Activated CD4-positive, alpha-beta T cell treated with anti-CD3 and anti-CD28 coated beads for 36 hours (primary cell): Measurements from ENCODE around the gene RPS25. TPM values are rescaled to one million over a fixed set of nuclear protein-coding genes. Genes with fewer than 3 reads are reported as not detected.
"Not testable (repeated sequence)": the region's sequence is repeated elsewhere in the genome, so short reads cannot be mapped to it uniquely, and the experiment has no call there.

ENCODE experiments used
- ATAC-seq: fragments of 200-7000 bp; cut with Tn5 transposase; one replicate; pipeline ENCODE4 v1.10.0; 2021; ENCODE audit warnings: mild to moderate bottlenecking, moderate library complexity
- CTCF ChIA-PET: fragments of 350-600 bp; sonication (Branson Sonifier 250); formaldehyde crosslinking; loops from one replicate; lab custom pipeline; 2021; ENCODE audit warnings: antibody characterized with exemption; lab: Charles Lee
- POLR2A ChIA-PET: fragments of 350-600 bp; sonication (Branson Sonifier 250); formaldehyde crosslinking; loops from one replicate; lab custom pipeline; 2021; ENCODE audit warnings: antibody characterized with exemption, inconsistent platforms; lab: Charles Lee
- DNase-seq: peaks from one replicate; pipeline ENCODE4 v3.0.0-alpha.2; 2020
- H3K27ac Mint-ChIP-seq: one replicate; pipeline ENCODE4 v1.8.0; 2021; ENCODE audit warnings: mixed read lengths
- H3K27me3 Mint-ChIP-seq: one replicate; pipeline ENCODE4 v1.8.0; 2021; ENCODE audit warnings: mixed read lengths
- H3K36me3 Mint-ChIP-seq: one replicate; pipeline ENCODE4 v1.8.0; 2021; ENCODE audit warnings: low read depth, mixed read lengths
- H3K4me1 Mint-ChIP-seq: one replicate; pipeline ENCODE4 v1.8.0; 2021; ENCODE audit warnings: mixed read lengths
- H3K4me3 Mint-ChIP-seq: one replicate; pipeline ENCODE4 v1.8.0; 2021; ENCODE audit warnings: mild to moderate bottlenecking, moderate library complexity, mixed read lengths
- H3K9me3 Mint-ChIP-seq: one replicate; pipeline ENCODE4 v1.8.0; 2021; ENCODE audit warnings: low read depth, mixed read lengths
- intact Hi-C, 2 experiments: fragments of 100-400 bp; cut with DNase I in 1 of 2; cut with micrococcal nuclease in 1 of 2; formaldehyde crosslinking; loops; one replicate each; pipeline versions ENCODE4 v1.14.2 to v1.15.1; 2022 to 2024; cut with DNase I, micrococcal nuclease
- microRNA-seq: library from miRNA; unstranded; fragments of <30 nt; microRNA quantifications from one replicate; pipeline ENCODE4 v1.2.0, GENCODE V29; 2021; ENCODE audit warnings: borderline replicate concordance
- total RNA-seq, 2 experiments: library from RNA; stranded (reverse); gene quantifications; one replicate each; pipeline ENCODE4 v1.2.3, GENCODE V29; 2021

Gene RPS25
- total RNA-seq, 2 experiments from 2014 or later, result 1,590 to 1,820 TPM

DNA sequence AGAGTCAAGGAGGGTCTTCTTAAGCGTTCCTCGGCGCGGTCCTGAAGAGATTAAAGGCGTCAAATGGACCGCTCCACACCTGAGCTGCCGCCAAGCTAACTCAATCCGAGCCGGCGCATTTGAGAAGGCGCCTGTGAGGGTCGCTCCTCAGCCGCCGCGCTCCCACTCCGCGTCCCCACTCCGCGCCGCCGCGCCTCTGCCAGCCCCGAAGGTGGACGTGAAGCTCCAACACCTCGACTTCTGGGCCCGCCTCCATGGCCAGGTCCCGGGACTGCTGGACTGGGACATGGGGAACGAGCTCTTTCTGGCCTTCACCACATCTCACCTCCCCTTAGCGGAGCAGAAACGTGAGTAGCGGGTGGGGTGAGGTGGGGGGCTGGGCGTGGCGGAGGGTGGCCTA, 46.5 kb downstream of the RPS25 start, which contains the start of gene FOXR1:
Gene FOXR1, plus strand, starts transcription at position 116 of the 400 bp plus-strand sequence. Its CDS starts 171 bp downstream, at position 287.
- Mint-ChIP-seq H3K4me1 (no peaks in the 10 kb centered on the region), H3K9me3 (no peaks in the 10 kb centered on the region), H3K36me3 (no peaks in the 10 kb centered on the region), H3K27me3 (peaks cover 19% of the 10 kb centered on the region), H3K27ac (no peak within 1 kb of the TSS), H3K4me3 (no peak within 1 kb of the TSS)
- ChIA-PET CTCF (interaction anchor here (0.6 kb wide), 1 partner anchor 32 kb away, joined by 3 read pairs; no protein-coding TSS in a partner anchor), POLR2A (no interaction called here)
- ATAC-seq, result no peak
- intact Hi-C loops, result no loop called here
- DNase-seq, result no peak

DNA sequence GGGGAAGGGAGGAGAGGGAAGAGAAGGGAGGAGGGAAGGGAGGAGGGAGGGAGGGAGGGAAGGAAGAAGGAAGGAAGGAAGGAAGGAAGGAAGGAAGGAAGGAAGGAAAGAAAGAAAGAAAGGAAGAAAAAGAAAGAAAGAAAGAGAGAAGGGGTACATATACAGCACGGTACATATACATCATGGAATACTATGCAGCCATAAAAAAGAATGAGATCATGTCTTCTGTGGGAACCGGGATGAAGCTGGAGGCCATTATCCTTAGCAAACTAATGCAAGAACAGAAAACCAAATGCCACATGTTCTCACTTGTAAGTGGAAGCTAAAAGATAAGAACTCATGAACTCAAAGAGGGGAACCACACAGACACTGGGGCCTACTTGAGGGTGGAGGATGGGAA, 48.6 kb downstream of the RPS25 start:
- H3K36me3 Mint-ChIP-seq, intact Hi-C loops, H3K9me3 Mint-ChIP-seq, CTCF ChIA-PET, H3K4me1 Mint-ChIP-seq, DNase-seq, ATAC-seq, POLR2A ChIA-PET, H3K27ac Mint-ChIP-seq, H3K4me3 Mint-ChIP-seq: not testable (repeated sequence)
- peaks cover 12% of the 10 kb centered on the region for H3K27me3 Mint-ChIP-seq

Small RNA genes lying within 50 kb of the gene (microRNA-seq; reads per million reads assigned to microRNA genes)
- not detected for gene MIR3656

Other genes with a start within 250 kb of the RPS25 start
- 100 to 1,000 TPM; 175 to 178 TPM for gene DDX6, start 227.2 kb downstream of the RPS25 start, total RNA-seq
- gene CXCR5, start 134.5 kb downstream of the RPS25 start, total RNA-seq, result 10 to 100 TPM; 18.9 to 21.3 TPM
- gene BCL9L, start 92.4 kb downstream of the RPS25 start, total RNA-seq, result 10 to 100 TPM; 34.5 to 58.5 TPM
- under 1 TPM; 0.19 to 0.32 TPM for gene UPK2, start 62.0 kb downstream of the RPS25 start, total RNA-seq
- gene FOXR1, start 46.6 kb downstream of the RPS25 start, total RNA-seq, result not detected
- gene CENATAC, start 20.2 kb downstream of the RPS25 start, total RNA-seq, result 10 to 100 TPM; 23.7 to 26.2 TPM
- 10 to 100 TPM; 62.2 to 81.9 TPM for gene TRAPPC4, start 423 bp upstream of the RPS25 start, total RNA-seq
- 10 to 100 TPM; 26.2 to 36.2 TPM for gene SLC37A4, start 12.5 kb upstream of the RPS25 start, total RNA-seq
- gene HYOU1, start 38.9 kb upstream of the RPS25 start, total RNA-seq, result 100 to 1,000 TPM; 104 to 114 TPM
- gene VPS11, start 49.5 kb upstream of the RPS25 start, total RNA-seq, result 10 to 100 TPM; 20.5 to 25.4 TPM
- 10 to 100 TPM; 39.8 to 41.8 TPM for gene HMBS, start 66.5 kb upstream of the RPS25 start, total RNA-seq
- gene DPAGT1, start 83.5 kb upstream of the RPS25 start, total RNA-seq, result 10 to 100 TPM; 57.8 to 73.5 TPM
- 10 to 100 TPM; 15.9 to 16.3 TPM for gene C2CD2L, start 89.0 kb upstream of the RPS25 start, total RNA-seq
- 10 to 100 TPM; 24.0 to 27.2 TPM for gene HINFP, start 103.2 kb upstream of the RPS25 start, total RNA-seq
- gene ABCG4, start 130.7 kb upstream of the RPS25 start, total RNA-seq, result not detected
- 10 to 100 TPM; 18.2 to 25.0 TPM for gene NLRX1, start 150.4 kb upstream of the RPS25 start, total RNA-seq
- gene NHERF4, start 167.1 kb upstream of the RPS25 start, total RNA-seq, result under 1 TPM in 1 of 2 experiments, not detected in 1; 0.21 TPM
- 10 to 100 TPM; 29.3 to 33.2 TPM for gene CBL, start 188.0 kb upstream of the RPS25 start, total RNA-seq